Measurements from ENCODE around the gene CSTPP1. TPM values are rescaled to one million over a fixed set of nuclear protein-coding genes. Genes with fewer than 3 reads are reported as not detected.
A peak's percentile ranks its signal among the peaks of the same experiment; 100 is the strongest.

The CSTPP1 gene
- total and polyA plus RNA-seq, 5 experiments from 2014 or later = 13.2 to 20.4 (median 16.1) TPM

DNA sequence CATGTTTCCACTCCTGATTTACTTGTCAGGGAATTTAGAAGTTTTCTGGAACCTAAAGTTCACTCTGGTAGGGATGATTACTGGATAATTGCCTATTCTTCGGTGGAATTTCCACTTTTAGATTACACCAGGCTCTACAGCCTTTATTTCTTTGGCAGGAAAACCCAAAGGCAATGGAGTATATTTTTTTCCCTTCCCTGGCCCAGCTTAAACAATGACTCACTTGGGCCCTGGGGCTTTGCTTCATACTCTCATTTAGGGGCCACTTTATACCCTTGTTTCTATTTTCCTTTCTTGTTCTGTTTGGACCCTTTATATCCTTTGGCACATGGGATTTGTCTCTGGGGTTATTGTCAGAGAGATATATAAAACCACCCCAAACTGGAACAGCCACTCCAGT, 114.7 kb downstream of the CSTPP1 start:
- H3K4me1 Mint-ChIP-seq = peaks cover 0 to 5% (median 0%) of the 10 kb centered on the region in 4 donors
- H3K27me3 Mint-ChIP-seq = no peaks in the 10 kb centered on the region
- H3K27ac Mint-ChIP-seq = no peak overlapping the region
- peaks cover 0 to 2% (median 0%) of the 10 kb centered on the region in 9 donors for H3K9me3 Mint-ChIP-seq
- no peak for DNase-seq
- no peak for ATAC-seq
- H3K4me3 Mint-ChIP-seq = no peak overlapping the region
- peaks cover 15 to 33% (median 32%) of the 10 kb centered on the region in 3 donors for H3K36me3 Mint-ChIP-seq
- POLR2A ChIA-PET = no interaction called here

GRCh38 chr11:47052165-47052564, 115.6 kb downstream of the CSTPP1 start:
- peaks cover 0 to 5% (median 0%) of the 10 kb centered on the region in 4 donors for H3K4me1 Mint-ChIP-seq
- DNase-seq (no peak), ATAC-seq (no peak)
- H3K4me3 Mint-ChIP-seq = no peak overlapping the region
- peaks cover 0 to 3% (median 0%) of the 10 kb centered on the region in 9 donors for H3K9me3 Mint-ChIP-seq
- no peak overlapping the region for H3K27ac Mint-ChIP-seq
- H3K36me3 Mint-ChIP-seq = peaks cover 16 to 39% (median 35%) of the 10 kb centered on the region in 3 donors
- POLR2A ChIA-PET = no interaction called here
- H3K27me3 Mint-ChIP-seq = no peaks in the 10 kb centered on the region

- DNase-seq = no peak
- H3K27ac Mint-ChIP-seq = no peak overlapping the region
- H3K4me1 Mint-ChIP-seq = peaks cover 0 to 5% (median 0%) of the 10 kb centered on the region in 4 donors
- H3K36me3 Mint-ChIP-seq = peaks cover 20 to 42% (median 39%) of the 10 kb centered on the region in 3 donors
- no peak for ATAC-seq
- H3K27me3 Mint-ChIP-seq = no peaks in the 10 kb centered on the region
- H3K9me3 Mint-ChIP-seq = peaks cover 0 to 7% (median 4%) of the 10 kb centered on the region in 9 donors
- POLR2A ChIA-PET = no interaction called here
- H3K4me3 Mint-ChIP-seq = no peak overlapping the region
Observed at GRCh38 chr11:47052576-47052975, 116.0 kb downstream of the CSTPP1 start.

DNA sequence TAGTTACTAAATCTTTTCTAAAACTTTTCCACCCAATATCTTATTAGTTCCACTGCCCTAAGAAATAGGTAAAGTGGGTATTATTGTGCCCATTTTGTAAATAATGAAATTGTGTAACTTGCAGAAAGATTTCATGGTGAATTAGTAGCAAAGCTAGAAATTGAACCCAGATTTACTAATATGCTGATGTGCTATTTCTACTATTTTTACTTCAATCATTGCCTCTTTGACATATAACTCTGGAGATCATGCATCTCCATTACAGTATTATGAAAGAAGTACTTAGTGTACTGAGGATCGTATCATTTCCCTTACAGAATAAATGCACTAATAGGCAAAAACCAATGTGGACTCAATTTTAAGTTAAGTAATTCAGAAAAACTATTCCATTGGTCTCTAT, 119.0 kb downstream of the CSTPP1 start:
- no peaks in the 10 kb centered on the region for H3K27me3 Mint-ChIP-seq
- POLR2A ChIA-PET = no interaction called here
- peaks cover 0 to 5% (median 0%) of the 10 kb centered on the region in 4 donors for H3K4me1 Mint-ChIP-seq
- H3K27ac Mint-ChIP-seq = no peak overlapping the region
- no peak for ATAC-seq
- no peak overlapping the region for H3K4me3 Mint-ChIP-seq
- peaks cover 24 to 52% (median 49%) of the 10 kb centered on the region in 3 donors for H3K36me3 Mint-ChIP-seq
- DNase-seq = no peak
- H3K9me3 Mint-ChIP-seq = peaks cover 0 to 10% (median 4%) of the 10 kb centered on the region in 9 donors

DNA sequence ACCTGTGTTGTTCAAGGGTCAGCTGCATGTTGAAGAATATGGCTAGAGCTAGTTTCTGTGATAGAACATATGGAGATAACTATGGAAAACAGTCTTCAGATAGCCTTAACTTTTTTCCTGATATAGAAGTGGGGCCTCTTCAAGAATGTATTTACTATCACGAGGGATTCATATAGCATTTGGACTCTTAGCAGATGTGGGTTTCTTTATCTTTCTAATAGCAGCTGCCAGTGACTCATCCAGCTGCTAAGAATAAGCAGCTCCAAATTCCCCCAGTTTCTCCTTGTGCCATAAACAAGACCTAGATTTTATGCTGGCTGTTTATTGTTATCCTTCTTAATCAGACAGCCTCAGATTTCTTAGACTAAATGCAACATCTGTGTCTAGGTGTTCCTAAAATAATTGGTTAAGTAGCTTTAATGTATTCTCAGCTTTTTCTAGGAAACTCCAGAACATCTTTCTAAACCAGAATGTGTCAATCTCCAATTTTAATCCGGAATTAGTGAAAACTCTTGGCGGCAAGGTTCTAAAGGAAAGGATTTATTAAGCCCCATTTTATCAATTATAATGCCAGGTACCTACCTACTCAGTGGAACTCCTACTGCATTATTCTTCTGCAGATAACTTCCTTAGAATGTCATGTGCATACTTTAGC, 119.8 kb downstream of the CSTPP1 start:
- peaks cover 0 to 5% (median 0%) of the 10 kb centered on the region in 4 donors for H3K4me1 Mint-ChIP-seq
- POLR2A ChIA-PET = no interaction called here
- H3K9me3 Mint-ChIP-seq = peaks cover 0 to 10% (median 4%) of the 10 kb centered on the region in 9 donors
- H3K36me3 Mint-ChIP-seq = peaks cover 24 to 53% (median 52%) of the 10 kb centered on the region in 3 donors
- no peak overlapping the region for H3K27ac Mint-ChIP-seq
- no peak for ATAC-seq
- no peak for DNase-seq
- H3K27me3 Mint-ChIP-seq = no peaks in the 10 kb centered on the region
- no peak overlapping the region for H3K4me3 Mint-ChIP-seq

- POLR2A ChIA-PET = no interaction called here
- peaks cover 0 to 10% (median 4%) of the 10 kb centered on the region in 9 donors for H3K9me3 Mint-ChIP-seq
- ATAC-seq = no peak
- DNase-seq = no peak
- no peaks in the 10 kb centered on the region for H3K27me3 Mint-ChIP-seq
- H3K27ac Mint-ChIP-seq = peak overlapping the region in 1 of 10 donors; percentile 49
- H3K4me1 Mint-ChIP-seq = peaks cover 0 to 5% (median 0%) of the 10 kb centered on the region in 4 donors
- H3K4me3 Mint-ChIP-seq = no peak overlapping the region
- H3K36me3 Mint-ChIP-seq = peaks cover 22 to 48% (median 47%) of the 10 kb centered on the region in 3 donors
Observed at GRCh38 chr11:47057365-47057764, 120.8 kb downstream of the CSTPP1 start.

DNA sequence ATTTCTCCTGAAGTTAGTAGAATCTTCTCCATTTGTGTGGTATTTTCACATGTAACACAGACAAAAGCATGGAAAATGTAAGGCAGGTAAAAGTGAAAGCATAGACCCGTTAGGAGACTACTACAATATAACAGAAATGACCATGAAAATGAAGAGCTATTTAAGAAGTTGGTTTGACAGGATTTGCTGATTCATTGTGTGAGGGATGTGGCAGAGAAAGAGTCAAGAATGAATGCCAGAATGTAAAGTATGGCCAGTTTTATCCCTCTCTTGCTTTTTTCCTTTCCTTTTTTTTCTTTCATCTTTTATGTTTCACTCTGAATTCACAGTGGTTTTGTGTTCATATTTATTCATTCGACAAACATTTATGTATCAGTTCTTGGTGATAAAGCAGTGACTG, 124.2 kb downstream of the CSTPP1 start:
- DNase-seq (no peak), ATAC-seq (no peak)
- H3K27me3 Mint-ChIP-seq = no peaks in the 10 kb centered on the region
- POLR2A ChIA-PET = no interaction called here
- H3K36me3 Mint-ChIP-seq = peaks cover 13 to 33% (median 22%) of the 10 kb centered on the region in 3 donors
- no peak overlapping the region for H3K4me3 Mint-ChIP-seq
- no peak overlapping the region for H3K27ac Mint-ChIP-seq
- peaks cover 0 to 10% (median 4%) of the 10 kb centered on the region in 9 donors for H3K9me3 Mint-ChIP-seq
- no peaks in the 10 kb centered on the region for H3K4me1 Mint-ChIP-seq

DNA sequence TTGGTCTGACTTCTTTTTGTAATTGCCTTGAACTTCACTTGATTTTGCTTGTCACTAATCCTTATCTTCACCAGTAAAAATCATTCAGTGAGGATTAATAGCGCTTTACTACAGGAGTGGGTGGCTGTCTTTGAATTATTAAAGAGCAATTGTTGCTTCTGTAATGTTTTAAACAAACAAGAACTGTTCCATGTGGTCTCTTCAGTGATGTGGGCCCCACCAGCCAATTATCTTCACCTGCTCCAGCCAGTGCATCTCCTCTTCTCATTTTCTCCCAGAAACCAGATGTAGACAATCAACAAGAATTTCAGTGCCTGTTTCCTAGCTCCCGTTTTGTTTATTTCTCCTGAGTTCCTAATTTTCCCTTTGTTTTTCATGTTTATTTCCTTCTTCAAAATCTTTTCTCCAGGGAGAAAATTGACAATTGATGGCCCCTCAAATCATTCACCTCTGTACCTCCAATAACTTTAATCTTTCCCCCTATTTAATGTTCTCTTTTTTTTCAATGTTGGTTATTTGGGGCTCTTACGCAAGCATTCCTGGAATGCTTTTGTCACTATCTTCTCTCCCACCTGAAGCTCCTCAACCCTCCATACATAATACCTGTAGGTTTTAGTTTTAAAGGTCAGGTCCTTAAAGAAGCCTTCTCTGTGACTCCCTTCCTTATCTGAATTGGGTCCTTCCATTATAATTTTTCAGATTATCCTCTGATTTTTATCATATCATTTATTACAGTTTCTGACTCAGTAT, 125.0 kb downstream of the CSTPP1 start:
- POLR2A ChIA-PET = no interaction called here
- H3K36me3 Mint-ChIP-seq = peaks cover 13 to 27% (median 20%) of the 10 kb centered on the region in 3 donors
- no peaks in the 10 kb centered on the region for H3K4me1 Mint-ChIP-seq
- H3K27ac Mint-ChIP-seq = peak overlapping the region in 1 of 10 donors; percentile 55
- H3K27me3 Mint-ChIP-seq = no peaks in the 10 kb centered on the region
- peaks cover 0 to 10% (median 4%) of the 10 kb centered on the region in 9 donors for H3K9me3 Mint-ChIP-seq
- DNase-seq (no peak), ATAC-seq (no peak)
- H3K4me3 Mint-ChIP-seq = no peak overlapping the region

- POLR2A ChIA-PET = no interaction called here
- no peaks in the 10 kb centered on the region for H3K4me1 Mint-ChIP-seq
- H3K27ac Mint-ChIP-seq = no peak overlapping the region
- ATAC-seq (no peak), DNase-seq (no peak)
- no peaks in the 10 kb centered on the region for H3K27me3 Mint-ChIP-seq
- H3K9me3 Mint-ChIP-seq = peaks cover 0 to 2% (median 0%) of the 10 kb centered on the region in 9 donors
- H3K36me3 Mint-ChIP-seq = peaks cover 7 to 18% (median 15%) of the 10 kb centered on the region in 3 donors
- H3K4me3 Mint-ChIP-seq = no peak overlapping the region
Observed at GRCh38 chr11:47062736-47063135, 126.2 kb downstream of the CSTPP1 start.

DNA sequence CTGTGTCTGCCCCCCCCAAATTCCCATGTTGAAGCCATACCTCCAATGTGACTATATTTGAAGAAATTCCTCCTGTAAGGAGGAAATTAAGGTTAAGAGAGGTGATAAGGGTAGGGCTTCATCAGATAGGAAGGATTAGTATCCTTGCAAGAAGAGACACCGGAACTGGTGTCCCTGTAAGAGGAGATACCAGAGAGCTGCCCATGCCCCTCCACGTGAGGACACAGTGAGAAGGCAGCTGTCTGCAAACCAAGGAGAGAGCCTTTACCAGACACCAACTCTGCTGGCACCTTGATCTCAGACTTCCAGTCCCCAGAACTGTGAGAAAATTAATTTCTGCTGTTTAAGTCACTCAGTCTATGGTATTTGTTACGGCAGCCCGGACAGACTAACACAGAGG, 130.8 kb downstream of the CSTPP1 start:
- ATAC-seq = no peak
- no peaks in the 10 kb centered on the region for H3K27me3 Mint-ChIP-seq
- peaks cover 0 to 2% (median 0%) of the 10 kb centered on the region in 9 donors for H3K9me3 Mint-ChIP-seq
- peak overlapping the region in 2 of 10 donors; percentile 17 to 52 for H3K27ac Mint-ChIP-seq
- no peaks in the 10 kb centered on the region for H3K4me1 Mint-ChIP-seq
- DNase-seq = no peak
- POLR2A ChIA-PET = no interaction called here
- peaks cover 4 to 9% (median 5%) of the 10 kb centered on the region in 3 donors for H3K36me3 Mint-ChIP-seq
- no peak overlapping the region for H3K4me3 Mint-ChIP-seq

GRCh38 chr11:47070769-47071168, 134.2 kb downstream of the CSTPP1 start:
- Mint-ChIP-seq H3K9me3 (no peaks in the 10 kb centered on the region), H3K27ac (no peak overlapping the region), H3K4me1 (no peaks in the 10 kb centered on the region), H3K27me3 (no peaks in the 10 kb centered on the region), H3K36me3 (peaks cover 0 to 2% (median 2%) of the 10 kb centered on the region in 3 donors), H3K4me3 (no peak overlapping the region)
- DNase-seq (no peak), ATAC-seq (no peak)
- POLR2A ChIA-PET = no interaction called here

GRCh38 chr11:47071341-47071740, 134.8 kb downstream of the CSTPP1 start:
- POLR2A ChIA-PET = no interaction called here
- DNase-seq (no peak), ATAC-seq (no peak)
- no peak overlapping the region for H3K4me3 Mint-ChIP-seq
- H3K36me3 Mint-ChIP-seq = peaks cover 0 to 5% (median 2%) of the 10 kb centered on the region in 3 donors
- no peaks in the 10 kb centered on the region for H3K27me3 Mint-ChIP-seq
- H3K9me3 Mint-ChIP-seq = no peaks in the 10 kb centered on the region
- H3K27ac Mint-ChIP-seq = no peak overlapping the region
- H3K4me1 Mint-ChIP-seq = no peaks in the 10 kb centered on the region

GRCh38 chr11:47071791-47072261, 135.3 kb downstream of the CSTPP1 start:
- Mint-ChIP-seq H3K4me1 (no peaks in the 10 kb centered on the region), H3K36me3 (peaks cover 0 to 5% (median 2%) of the 10 kb centered on the region in 3 donors), H3K27ac (no peak overlapping the region), H3K27me3 (no peaks in the 10 kb centered on the region), H3K9me3 (no peaks in the 10 kb centered on the region), H3K4me3 (no peak overlapping the region)
- POLR2A ChIA-PET = no interaction called here
- ATAC-seq (no peak), DNase-seq (no peak)
